H7 (cell line): ENCODE measurements around the gene OR5AP2. TPM values are rescaled to one million over a fixed set of nuclear protein-coding genes. Genes with fewer than 3 reads are reported as not detected.
"Not testable (repeated sequence)": the region's sequence is repeated elsewhere in the genome, so short reads cannot be mapped to it uniquely, and the experiment has no call there.

Source experiments
- DNase-seq: peaks from one replicate; pipeline ENCODE4 v3.0.0; 2012
- H3K27me3 ChIP-seq: 2 replicates; pipeline ENCODE4 v1.6.0; 2011; ENCODE audit warnings: mild to moderate bottlenecking, low read length; ENCODE audit not compliant: control insufficient read depth, insufficient read depth
- H3K36me3 ChIP-seq: replicated peaks from 2 replicates; pipeline ENCODE4 v1.5.1; 2011; ENCODE audit warnings: low read length; ENCODE audit not compliant: control insufficient read depth, insufficient read depth
- H3K4me3 ChIP-seq: 2 replicates; pipeline ENCODE4 v1.5.1; 2011; ENCODE audit warnings: low read depth, mild to moderate bottlenecking, control low read depth, low read length, moderate library complexity; ENCODE audit not compliant: insufficient read depth
- total RNA-seq: library from RNA; depleted of rRNA; stranded (reverse); fragments of >200 nt; shearing (Covaris generic); gene quantifications from 2 replicates; pipeline ENCODE4 v1.2.3, GENCODE V29; 2014; rRNA removed

OR5AP2 gene
- total RNA-seq, result not detected in 2 replicates

DNA sequence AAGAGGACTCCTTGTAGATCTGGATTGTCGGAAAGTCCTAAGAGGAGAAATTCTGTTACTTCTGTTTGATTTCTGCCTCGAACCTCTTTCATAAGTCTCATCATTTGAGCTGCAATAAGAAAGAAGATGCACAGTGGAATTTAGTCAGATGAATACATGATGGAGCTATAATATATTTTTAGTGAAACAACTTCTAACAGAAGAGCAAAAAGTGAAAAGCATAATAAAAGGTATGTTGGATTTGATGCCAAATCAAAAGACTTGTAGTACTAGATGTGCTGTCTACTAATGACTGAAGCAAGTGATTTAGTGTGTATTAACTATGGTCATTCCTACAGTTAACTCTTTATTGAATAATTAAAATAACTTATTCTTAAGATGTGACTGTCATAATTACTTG is at the start of gene OR5AP2:
TSS of gene OR5AP2 (minus strand) at position 101 of the 400 bp plus-strand sequence. CDS start at position 101, 0 bp downstream.
- H3K4me3 ChIP-seq, result no peak within 1 kb of the TSS

GRCh38 chr11:56691179-56691578 is 48.9 kb upstream of the OR5AP2 start:
- not testable (repeated sequence) for H3K27me3 ChIP-seq, H3K4me3 ChIP-seq, DNase-seq, H3K36me3 ChIP-seq

More for the DNA sequence above, at the start of gene OR5AP2:
- Histone ChIP-seq H3K27me3 (no peaks in the 10 kb centered on the region), H3K36me3 (no peaks in the 10 kb centered on the region)
- no peak for DNase-seq

GRCh38 chr11:56688554-56689100 is 46.4 kb upstream of the OR5AP2 start:
- no peak for DNase-seq
- no peak overlapping the region for H3K4me3 ChIP-seq
- H3K27me3 ChIP-seq, result no peaks in the 10 kb centered on the region
- no peaks in the 10 kb centered on the region for H3K36me3 ChIP-seq

DNA sequence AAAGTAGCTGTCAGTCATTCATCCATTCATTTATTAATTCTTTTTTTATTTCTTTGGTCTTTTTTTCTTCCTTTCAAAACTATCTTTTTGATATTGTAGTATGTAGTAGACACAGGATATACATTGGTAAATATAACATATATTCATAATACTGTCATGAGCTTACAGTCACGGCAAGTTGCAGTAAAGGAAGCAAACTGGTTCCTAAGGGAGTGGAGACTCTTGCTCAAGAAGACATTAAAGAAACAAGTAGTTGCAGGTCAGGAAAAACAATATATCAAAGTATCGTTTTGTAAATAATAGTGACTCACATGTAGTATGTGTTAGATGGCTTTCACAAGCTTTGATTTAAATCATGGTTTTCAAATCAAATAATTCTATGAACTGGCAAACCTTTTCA is 28.7 kb upstream of the OR5AP2 start:
- H3K27me3 ChIP-seq, result no peaks in the 10 kb centered on the region
- DNase-seq, result no peak
- H3K4me3 ChIP-seq, result no peak overlapping the region
- H3K36me3 ChIP-seq, result no peaks in the 10 kb centered on the region

DNA sequence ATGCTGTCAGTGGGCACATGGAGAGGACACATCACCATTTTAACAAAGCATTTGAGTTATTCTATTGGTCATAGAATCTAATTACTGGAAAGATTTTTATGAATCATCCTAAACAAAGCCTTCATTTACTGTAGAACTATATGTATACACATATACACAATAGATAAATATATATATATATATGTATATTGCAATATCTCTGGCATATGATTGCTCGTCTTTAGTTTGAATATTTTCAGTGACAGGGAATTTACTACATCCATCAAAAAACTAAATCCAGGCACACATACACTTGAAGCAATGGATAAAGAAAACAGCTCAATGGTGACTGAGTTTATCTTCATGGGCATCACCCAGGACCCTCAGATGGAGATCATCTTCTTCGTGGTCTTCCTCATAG is 21.1 kb upstream of the OR5AP2 start, which contains the start of gene OR5AR1:
TSS of gene OR5AR1 (plus strand) at position 301 of the 400 bp plus-strand sequence. CDS start at position 301, 0 bp downstream.
- no peak for DNase-seq
- no peak within 1 kb of the TSS for H3K4me3 ChIP-seq
- H3K36me3 ChIP-seq, result no peaks in the 10 kb centered on the region
- H3K27me3 ChIP-seq, result no peaks in the 10 kb centered on the region

- peak; percentile 30 for DNase-seq
Measured at GRCh38 chr11:56659755-56660154, 17.5 kb upstream of the OR5AP2 start.

GRCh38 chr11:56637500-56637899 is 4.7 kb downstream of the OR5AP2 start:
- H3K4me3 ChIP-seq, result no peak overlapping the region
- H3K27me3 ChIP-seq, result no peaks in the 10 kb centered on the region
- DNase-seq, result no peak
- no peaks in the 10 kb centered on the region for H3K36me3 ChIP-seq

More at GRCh38 chr11:56659755-56660154, 17.5 kb upstream of the OR5AP2 start:
- no peaks in the 10 kb centered on the region for H3K27me3 ChIP-seq
- H3K36me3 ChIP-seq, result no peaks in the 10 kb centered on the region
- H3K4me3 ChIP-seq, result no peak overlapping the region

DNA sequence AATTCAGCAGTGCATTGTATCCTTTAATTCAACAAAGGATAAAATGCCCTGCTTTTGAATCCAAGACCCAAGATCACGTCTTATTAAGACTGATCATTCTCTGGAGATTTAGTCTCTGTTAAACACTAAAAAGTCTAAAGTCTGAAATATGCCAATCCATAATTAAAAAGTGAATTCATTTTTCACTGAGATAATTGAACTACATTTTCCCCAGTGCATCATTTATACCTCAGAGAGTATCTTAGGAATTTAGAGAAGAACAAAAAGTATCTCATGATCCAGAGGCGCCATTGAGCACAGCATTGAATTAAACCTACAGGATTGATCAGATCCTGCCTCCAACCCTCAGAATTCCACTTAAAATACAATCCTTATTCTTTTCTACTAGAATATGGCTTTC is 5.4 kb downstream of the OR5AP2 start:
- Histone ChIP-seq H3K36me3 (no peaks in the 10 kb centered on the region), H3K27me3 (no peaks in the 10 kb centered on the region), H3K4me3 (no peak overlapping the region)
- DNase-seq, result no peak

DNA sequence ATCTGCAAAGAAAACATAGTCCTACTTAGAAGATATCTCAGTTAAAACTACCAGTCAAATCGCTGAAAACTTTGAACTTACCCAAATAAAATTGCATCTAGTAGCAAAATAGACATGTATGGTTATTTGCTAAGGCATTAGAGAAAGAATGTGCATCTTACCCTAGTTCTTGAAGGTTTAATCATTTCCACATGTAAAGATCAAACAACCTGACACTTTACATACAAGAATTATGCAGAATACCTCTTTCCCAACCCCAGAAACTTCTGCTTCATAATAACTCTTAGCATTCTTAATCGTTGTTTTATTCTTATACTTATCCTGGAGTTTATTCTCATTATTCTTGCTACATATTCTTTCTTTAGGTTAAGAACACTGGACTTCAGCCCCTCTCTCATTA is 9.9 kb downstream of the OR5AP2 start:
- no peaks in the 10 kb centered on the region for H3K36me3 ChIP-seq
- DNase-seq, result no peak
- H3K27me3 ChIP-seq, result no peaks in the 10 kb centered on the region
- H3K4me3 ChIP-seq, result no peak overlapping the region

GRCh38 chr11:56625946-56626345 is 16.3 kb downstream of the OR5AP2 start:
- no peak for DNase-seq
- Histone ChIP-seq H3K4me3 (no peak overlapping the region), H3K36me3 (no peaks in the 10 kb centered on the region), H3K27me3 (no peaks in the 10 kb centered on the region)

DNA sequence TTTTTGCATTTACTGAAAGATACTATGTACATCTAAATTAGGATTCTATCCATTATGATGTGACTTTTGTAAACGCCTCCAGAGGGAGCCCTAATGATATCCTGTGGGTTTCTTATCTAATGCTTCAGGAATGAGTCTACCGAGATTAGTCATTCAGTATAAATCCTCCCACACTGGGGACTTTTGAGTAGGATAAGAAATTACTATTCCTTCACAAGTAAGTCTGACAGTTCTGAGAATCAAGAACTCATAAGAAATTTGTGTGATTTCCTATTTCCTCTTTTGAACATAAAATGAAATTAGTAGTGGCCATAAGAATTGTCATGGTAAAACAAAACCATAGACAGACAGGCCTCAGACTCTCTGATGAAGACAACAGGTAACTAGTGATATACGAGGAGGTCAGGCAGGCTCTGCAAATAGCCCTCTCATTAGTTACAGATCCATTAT is 17.6 kb downstream of the OR5AP2 start:
- DNase-seq, result peak; percentile 21
- Histone ChIP-seq H3K27me3 (no peaks in the 10 kb centered on the region), H3K36me3 (no peaks in the 10 kb centered on the region), H3K4me3 (no peak overlapping the region)

DNA sequence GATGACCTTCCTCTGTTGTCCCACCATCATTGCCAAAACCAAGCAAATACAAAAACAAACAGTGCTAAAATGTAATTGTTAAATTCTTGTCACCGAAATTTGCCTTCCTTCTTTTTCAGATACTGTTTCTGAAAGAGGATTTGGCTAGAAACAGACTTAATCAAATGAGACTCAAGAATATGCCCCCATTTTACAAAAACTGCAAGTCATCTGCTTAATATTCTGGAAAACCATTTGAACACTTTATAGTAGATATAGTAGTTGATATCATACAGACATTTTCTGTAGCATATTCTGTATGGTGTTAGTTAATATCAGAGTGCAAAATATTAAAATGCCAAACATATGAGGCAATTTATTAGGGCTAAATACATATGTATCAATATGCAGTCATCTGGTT is 31.1 kb downstream of the OR5AP2 start:
- H3K27me3 ChIP-seq, result no peaks in the 10 kb centered on the region
- no peak overlapping the region for H3K4me3 ChIP-seq
- no peak for DNase-seq

GRCh38 chr11:56592088-56592717 is 50.0 kb downstream of the OR5AP2 start:
- not testable (repeated sequence) for H3K36me3 ChIP-seq, H3K4me3 ChIP-seq, H3K27me3 ChIP-seq, DNase-seq

More for the DNA sequence above, 31.1 kb downstream of the OR5AP2 start:
- H3K36me3 ChIP-seq, result no peaks in the 10 kb centered on the region
